Breast epithelium (tissue), 4 donors: Measurements from ENCODE around the gene DNMBP. TPM values are rescaled to one million over a fixed set of nuclear protein-coding genes. Genes with fewer than 3 reads are reported as not detected.
"Not testable (repeated sequence)": the region's sequence is repeated elsewhere in the genome, so short reads cannot be mapped to it uniquely, and the experiment has no call there.

Experiments used
- DNase-seq, 2 donors: peaks; one replicate each; pipeline ENCODE4 v3.0.0-alpha.2; 2019; ENCODE audit warnings: low spot score in 2 of 2
- H3K27ac ChIP-seq, 2 donors: fragments of 200-600 bp; sonication (generic) in 1 of 2; one replicate each; pipeline ENCODE4 v1.5.1; 2016 to 2019; ENCODE audit warnings: mild to moderate bottlenecking in 1 of 2
- H3K27me3 ChIP-seq, 2 donors: fragments of 200-600 bp; sonication (generic) in 1 of 2; one replicate each; pipeline versions ENCODE4 v1.5.1 to v1.6.0; 2017 to 2019; ENCODE audit warnings: control low read depth in 1 of 2, mild to moderate bottlenecking in 1 of 2
- H3K36me3 ChIP-seq: fragments of 200-600 bp; one replicate; pipeline ENCODE4 v1.5.1; 2019
- H3K4me1 ChIP-seq, 2 donors: fragments of 200-600 bp; sonication (generic); one replicate each; pipeline ENCODE4 v1.5.1; 2016 to 2019; ENCODE audit warnings: control low read depth in 1 of 2
- H3K4me3 ChIP-seq, 3 donors: fragments of 200-600 bp; sonication (generic); 1 replicate in 2 of 3; 2 replicates in 1 of 3; pipeline ENCODE4 v1.5.1; 2016 to 2019; ENCODE audit warnings: mild to moderate bottlenecking in 3 of 3, moderate library complexity in 2 of 3
- H3K9me3 ChIP-seq, 2 donors: fragments of 200-600 bp; sonication (generic) in 1 of 2; one replicate each; pipeline ENCODE4 v1.5.1; 2016 to 2019; ENCODE audit warnings: control low read depth in 1 of 2
- POLR2A ChIP-seq: fragments of 450-650 bp; IDR thresholded peaks from one replicate; pipeline ENCODE4 v1.6.1; 2016; ENCODE audit warnings: antibody characterized with exemption, mild to moderate bottlenecking, moderate library complexity
- POLR2AphosphoS5 ChIP-seq, 3 donors: sonication (generic); formaldehyde crosslinking; IDR thresholded peaks; one replicate each; pipeline ENCODE4 v1.6.1; 2017; ENCODE audit warnings: antibody characterized with exemption in 3 of 3
- intact Hi-C: fragments of 100-400 bp; cut with DNase I; formaldehyde crosslinking; loops from one replicate; pipeline ENCODE4 v1.15.1; 2023; ENCODE audit warnings: low total_unique reads
- total RNA-seq, 3 donors: library from RNA; depleted of rRNA; stranded (reverse); fragments of >200 nt; gene quantifications; one replicate each; pipeline ENCODE4 v1.1.0, GENCODE V29; 2016
- TF ChIP-seq, protein P1 (sequence below), 3 donors: fragments of 450-650 bp; IDR thresholded peaks; one replicate each; pipeline ENCODE4 v1.5.1; 2016 to 2017; ENCODE audit warnings: antibody characterized with exemption in 3 of 3, mild to moderate bottlenecking in 3 of 3, moderate library complexity in 3 of 3

Gene DNMBP
- total RNA-seq, 3 donors from 2014 or later: 15.1 to 20.6 (median 15.5) TPM

DNA sequence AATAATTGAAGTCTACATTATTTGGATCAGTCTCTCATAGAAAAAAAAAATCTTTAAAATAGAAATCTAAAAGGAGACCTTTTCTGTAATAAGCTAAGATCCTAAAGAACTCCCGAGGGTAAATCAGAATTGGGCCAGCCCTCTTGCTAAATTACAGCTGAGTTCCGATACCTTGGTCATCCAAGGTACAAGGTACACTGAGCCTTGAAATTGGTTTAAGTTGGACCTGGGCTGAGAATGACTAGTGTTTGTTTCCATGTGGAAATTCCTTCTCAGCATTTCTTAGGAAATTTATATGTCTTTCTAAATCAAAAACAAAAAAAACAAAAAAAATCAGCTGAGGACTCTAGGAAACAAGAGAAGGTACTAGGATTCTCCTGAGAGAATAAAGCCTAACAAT, 64.9 kb downstream of the DNMBP start:
- Histone ChIP-seq H3K9me3 (no peaks in the 10 kb centered on the region), H3K27me3 (no peaks in the 10 kb centered on the region), H3K4me1 (no peaks in the 10 kb centered on the region), H3K4me3 (no peak overlapping the region), H3K27ac (peak overlapping the region in 1 of 2 donors; percentile 6), H3K36me3 (no peaks in the 10 kb centered on the region)
- intact Hi-C loops: no loop called here
- TF ChIP-seq, protein P1, sequence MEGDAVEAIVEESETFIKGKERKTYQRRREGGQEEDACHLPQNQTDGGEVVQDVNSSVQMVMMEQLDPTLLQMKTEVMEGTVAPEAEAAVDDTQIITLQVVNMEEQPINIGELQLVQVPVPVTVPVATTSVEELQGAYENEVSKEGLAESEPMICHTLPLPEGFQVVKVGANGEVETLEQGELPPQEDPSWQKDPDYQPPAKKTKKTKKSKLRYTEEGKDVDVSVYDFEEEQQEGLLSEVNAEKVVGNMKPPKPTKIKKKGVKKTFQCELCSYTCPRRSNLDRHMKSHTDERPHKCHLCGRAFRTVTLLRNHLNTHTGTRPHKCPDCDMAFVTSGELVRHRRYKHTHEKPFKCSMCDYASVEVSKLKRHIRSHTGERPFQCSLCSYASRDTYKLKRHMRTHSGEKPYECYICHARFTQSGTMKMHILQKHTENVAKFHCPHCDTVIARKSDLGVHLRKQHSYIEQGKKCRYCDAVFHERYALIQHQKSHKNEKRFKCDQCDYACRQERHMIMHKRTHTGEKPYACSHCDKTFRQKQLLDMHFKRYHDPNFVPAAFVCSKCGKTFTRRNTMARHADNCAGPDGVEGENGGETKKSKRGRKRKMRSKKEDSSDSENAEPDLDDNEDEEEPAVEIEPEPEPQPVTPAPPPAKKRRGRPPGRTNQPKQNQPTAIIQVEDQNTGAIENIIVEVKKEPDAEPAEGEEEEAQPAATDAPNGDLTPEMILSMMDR (IDR thresholded peaks at IDR 0.05): no peak
- TF ChIP-seq POLR2AphosphoS5 (IDR thresholded peaks at IDR 0.05) (no peak), POLR2A (no peak)
- DNase-seq: no peak

DNA sequence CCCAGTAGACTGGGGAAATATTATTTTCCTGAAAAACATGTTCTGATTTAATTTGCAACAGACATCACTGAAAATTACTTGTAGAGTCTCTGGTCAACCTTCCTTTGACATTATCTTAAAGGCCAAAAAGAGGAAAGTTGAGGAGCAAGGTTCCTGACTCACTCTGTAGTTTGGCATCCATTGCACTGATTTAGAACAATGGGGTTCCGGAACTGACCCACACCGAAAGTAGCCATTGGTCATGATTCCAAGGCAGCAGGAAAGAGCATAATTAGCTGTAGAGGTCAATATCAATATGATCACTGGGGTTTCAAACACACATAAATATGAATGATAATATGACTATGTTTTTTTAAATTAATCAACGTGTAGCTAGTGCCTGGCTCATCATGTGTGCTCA, 65.8 kb downstream of the DNMBP start:
- Histone ChIP-seq H3K9me3 (no peaks in the 10 kb centered on the region), H3K27me3 (no peaks in the 10 kb centered on the region), H3K36me3 (no peaks in the 10 kb centered on the region), H3K27ac (no peak overlapping the region), H3K4me3 (no peak overlapping the region), H3K4me1 (no peaks in the 10 kb centered on the region)
- DNase-seq: no peak
- intact Hi-C loops: no loop called here
- TF ChIP-seq POLR2A (no peak), POLR2AphosphoS5 (IDR thresholded peaks at IDR 0.05) (no peak)
- TF ChIP-seq, protein P1 (IDR thresholded peaks at IDR 0.05): no peak

DNA sequence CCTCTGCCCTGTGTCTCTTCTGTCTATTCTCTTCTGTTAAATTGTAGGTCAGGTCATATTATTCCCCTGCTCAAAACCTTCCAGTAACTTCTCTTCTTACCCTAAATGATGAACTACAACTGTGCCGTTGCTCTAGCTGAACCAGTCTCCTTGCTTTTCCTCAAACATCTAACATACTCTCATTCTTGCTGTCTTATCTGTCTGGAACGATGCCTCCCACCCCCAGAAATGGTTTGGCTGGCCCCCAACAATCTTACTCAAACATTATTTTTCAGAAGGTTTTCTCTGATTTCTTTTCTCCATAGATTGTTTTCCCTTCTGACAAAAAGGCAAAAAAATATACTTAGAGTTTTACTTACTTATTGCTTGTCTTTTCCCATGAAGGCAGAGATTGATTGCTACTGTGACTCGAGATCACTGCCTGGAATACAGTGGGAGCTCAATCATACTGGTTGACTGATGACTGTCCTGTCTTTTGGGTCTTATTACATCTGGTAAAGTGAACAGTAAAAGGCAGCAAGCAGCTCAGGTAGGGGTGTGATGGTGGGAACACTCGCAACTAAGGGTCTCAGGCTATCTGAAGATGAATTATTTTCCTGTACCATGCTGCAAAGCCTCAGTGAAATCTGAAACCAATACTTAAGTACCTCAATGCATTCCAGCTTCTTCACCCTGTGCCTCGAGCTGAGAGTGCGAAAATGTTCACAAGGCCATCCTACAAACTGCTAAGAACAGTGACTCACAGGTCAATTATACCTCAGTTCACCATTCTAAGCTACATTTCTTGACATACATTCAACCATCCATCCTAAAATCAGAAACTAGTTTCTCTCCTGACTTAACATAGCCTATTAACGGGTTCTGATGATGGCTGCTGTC, 67.6 kb downstream of the DNMBP start:
- Histone ChIP-seq H3K9me3 (no peaks in the 10 kb centered on the region), H3K27me3 (no peaks in the 10 kb centered on the region), H3K4me1 (no peaks in the 10 kb centered on the region), H3K4me3 (no peak overlapping the region), H3K27ac (no peak overlapping the region), H3K36me3 (no peaks in the 10 kb centered on the region)
- TF ChIP-seq, protein P1 (IDR thresholded peaks at IDR 0.05): no peak
- TF ChIP-seq POLR2A (no peak), POLR2AphosphoS5 (IDR thresholded peaks at IDR 0.05) (no peak)
- intact Hi-C loops: no loop called here
- no peak for DNase-seq

DNA sequence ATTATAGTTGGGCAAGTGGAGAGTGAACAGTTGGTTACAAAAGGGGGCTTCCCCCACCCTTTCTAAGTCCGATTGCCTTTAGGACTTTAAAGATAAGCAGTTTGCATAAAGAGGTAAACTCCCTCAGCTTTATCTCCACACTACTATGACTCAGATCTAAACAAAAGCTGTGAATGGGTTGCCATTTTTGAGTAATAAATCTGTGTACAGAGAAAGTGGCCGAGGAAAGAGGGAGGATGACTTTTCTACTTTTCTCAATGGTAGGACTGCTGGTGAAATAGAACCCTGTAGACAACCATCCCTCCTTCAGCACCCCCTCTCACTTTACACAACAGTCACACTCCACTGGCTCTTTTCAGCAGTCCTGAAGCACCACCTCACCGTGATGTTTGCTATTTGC, 71.2 kb downstream of the DNMBP start:
- no peak overlapping the region for H3K27ac ChIP-seq
- no peaks in the 10 kb centered on the region for H3K36me3 ChIP-seq
- H3K9me3 ChIP-seq: no peaks in the 10 kb centered on the region
- H3K4me1 ChIP-seq: no peaks in the 10 kb centered on the region
- intact Hi-C loops: no loop called here
- no peak overlapping the region for H3K4me3 ChIP-seq
- TF ChIP-seq, protein P1 (IDR thresholded peaks at IDR 0.05): no peak
- TF ChIP-seq POLR2AphosphoS5 (IDR thresholded peaks at IDR 0.05) (no peak), POLR2A (no peak)
- no peaks in the 10 kb centered on the region for H3K27me3 ChIP-seq
- DNase-seq: no peak

DNA sequence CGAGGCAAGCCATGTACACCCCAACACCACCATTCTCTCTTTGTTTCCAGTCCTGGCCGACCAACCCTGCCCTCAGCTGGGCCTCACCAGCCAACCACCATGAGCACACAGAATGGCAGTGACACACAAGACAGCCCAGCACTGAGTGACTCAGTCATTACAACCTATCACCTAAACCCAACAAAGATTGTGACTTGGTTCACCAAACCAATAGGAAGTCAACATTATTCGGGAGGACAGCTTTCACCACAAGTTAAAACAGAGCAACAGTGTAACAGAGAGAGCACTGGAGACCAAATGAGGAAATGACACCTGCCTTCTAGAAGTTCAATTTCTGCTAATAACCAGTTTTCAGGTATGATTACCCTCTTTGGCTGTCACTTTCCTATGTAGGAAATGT, 72.1 kb downstream of the DNMBP start:
- no peaks in the 10 kb centered on the region for H3K4me1 ChIP-seq
- H3K9me3 ChIP-seq: no peaks in the 10 kb centered on the region
- no peaks in the 10 kb centered on the region for H3K27me3 ChIP-seq
- TF ChIP-seq POLR2AphosphoS5 (IDR thresholded peaks at IDR 0.05) (no peak), POLR2A (no peak)
- TF ChIP-seq, protein P1 (IDR thresholded peaks at IDR 0.05): no peak
- no peak overlapping the region for H3K4me3 ChIP-seq
- DNase-seq: no peak
- intact Hi-C loops: no loop called here
- H3K27ac ChIP-seq: no peak overlapping the region
- no peaks in the 10 kb centered on the region for H3K36me3 ChIP-seq

DNA sequence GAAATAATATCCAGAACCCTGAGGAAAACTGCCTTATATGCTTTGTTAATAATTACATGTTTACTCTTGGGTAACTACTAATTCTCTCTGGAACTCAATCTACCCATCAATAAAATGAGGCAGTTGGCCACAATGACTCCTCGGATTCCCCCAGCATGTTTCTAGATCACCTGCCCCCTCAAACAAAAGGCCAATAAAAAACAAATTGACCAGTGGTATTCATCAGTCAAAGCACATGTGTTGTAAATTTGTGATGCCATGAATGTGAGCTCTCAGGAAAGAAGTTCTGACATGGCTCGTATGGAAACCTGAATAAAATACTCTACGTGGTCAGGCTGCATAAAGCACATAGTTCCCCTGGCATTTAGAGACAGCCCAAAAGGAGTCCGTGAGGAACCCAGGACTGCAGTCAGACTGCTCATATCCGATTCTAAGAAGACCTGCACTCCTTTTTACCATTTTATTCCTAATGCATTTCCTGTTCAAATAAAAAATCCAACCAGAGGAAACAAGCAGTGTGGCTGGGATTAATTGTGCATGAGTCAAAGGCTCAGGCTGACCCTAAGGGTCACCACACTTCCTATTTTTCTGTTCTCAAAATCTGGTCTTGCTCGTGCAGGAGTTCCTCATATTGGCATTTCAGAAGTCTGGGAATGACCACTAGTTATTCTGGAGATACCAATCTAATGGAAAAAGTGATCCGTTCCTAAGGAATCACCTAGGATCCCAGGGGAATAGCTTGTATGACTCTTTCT, 77.4 kb downstream of the DNMBP start:
- intact Hi-C loops, H3K9me3 ChIP-seq, H3K4me3 ChIP-seq, H3K4me1 ChIP-seq, H3K36me3 ChIP-seq, H3K27me3 ChIP-seq, DNase-seq: not testable (repeated sequence)
- H3K27ac ChIP-seq: peak overlapping the region; percentile 57 to 78
